ENCODE measurements around the gene PHF5A.

Gene PHF5A

DNA sequence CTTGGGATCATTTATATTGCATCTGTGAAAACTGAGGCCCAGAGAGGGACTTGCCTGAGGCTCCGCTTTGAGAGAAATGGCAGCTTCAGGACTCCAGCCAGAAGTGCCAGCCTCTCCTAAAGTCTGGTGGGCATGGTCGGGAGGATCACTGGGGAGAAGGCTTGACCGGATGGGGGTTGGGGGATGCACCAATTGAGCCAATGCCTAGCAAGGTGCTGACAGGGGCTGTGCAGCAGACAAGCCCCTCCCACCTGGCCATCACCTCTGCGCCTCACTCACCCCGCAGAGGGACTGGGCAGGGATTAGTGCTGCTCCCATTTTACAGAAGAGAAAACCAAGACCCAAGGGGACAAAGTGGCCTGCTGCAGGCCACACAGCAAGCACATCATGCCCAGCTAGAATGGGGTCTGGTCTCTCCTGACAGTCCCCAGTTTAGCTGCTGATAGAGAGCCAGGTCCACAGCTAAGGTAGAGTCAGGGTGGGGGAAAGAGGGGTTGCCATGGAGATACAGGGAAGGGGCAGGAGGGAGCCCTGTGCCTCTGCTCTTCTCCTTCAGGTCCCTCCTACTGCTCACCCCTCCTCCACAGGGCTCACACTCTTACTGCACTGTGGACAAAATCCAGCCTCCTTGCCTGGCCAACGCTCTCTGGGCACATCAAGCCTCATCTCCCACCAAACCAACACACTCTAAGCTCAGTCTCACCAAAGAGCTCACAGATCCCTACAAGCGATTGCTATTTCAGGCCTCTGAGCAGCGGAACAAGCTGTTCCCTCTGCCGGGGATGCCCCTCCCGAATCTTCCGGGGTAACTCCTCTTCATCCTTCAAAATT lies 57.3 kb downstream of the PHF5A start:
- no peak for DNase-seq

DNA sequence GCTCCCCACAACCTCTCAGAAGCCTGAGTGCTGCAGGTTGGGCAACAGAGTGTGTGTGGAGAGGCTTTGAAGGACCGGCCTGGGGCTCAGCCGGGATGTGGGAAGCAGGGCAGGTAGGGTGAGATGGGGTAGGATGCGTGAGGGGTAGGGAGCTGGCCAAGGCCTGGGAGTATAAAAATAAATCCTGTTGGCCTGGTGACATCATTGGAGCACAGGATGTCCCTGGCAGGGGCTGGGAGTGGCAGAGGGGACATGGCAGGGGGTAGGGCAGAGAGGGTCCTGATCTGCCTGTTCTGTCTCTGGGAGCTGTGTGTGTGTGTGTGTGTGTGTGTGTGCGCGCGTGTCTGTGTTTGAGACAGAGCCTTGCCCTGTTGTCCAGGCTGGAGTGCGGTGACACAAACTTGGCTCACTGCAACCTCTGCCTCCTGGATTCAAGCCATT lies 58.2 kb downstream of the PHF5A start:
- no peak for DNase-seq
